Endothelial cell (in vitro differentiated cells): Measurements from ENCODE around the gene EIF3B. TPM values are rescaled to one million over a fixed set of nuclear protein-coding genes. Genes with fewer than 3 reads are reported as not detected.
A peak's percentile ranks its signal among the peaks of the same experiment; 100 is the strongest.
"Not testable (repeated sequence)": the region's sequence is repeated elsewhere in the genome, so short reads cannot be mapped to it uniquely, and the experiment has no call there.

Experiments
- DNase-seq: peaks from one replicate; pipeline ENCODE4 v3.0.0; 2021; ENCODE audit warnings: low spot score
- H3K27ac Mint-ChIP-seq: one replicate; pipeline ENCODE4 v1.8.0; 2021; ENCODE audit warnings: mixed read lengths, inconsistent platforms; ENCODE audit not compliant: unreplicated experiment
- H3K27me3 Mint-ChIP-seq: one replicate; pipeline ENCODE4 v1.8.0; 2021; ENCODE audit warnings: mild to moderate bottlenecking, moderate library complexity, mixed read lengths, inconsistent platforms; ENCODE audit not compliant: unreplicated experiment
- H3K36me3 Mint-ChIP-seq: one replicate; pipeline ENCODE4 v1.8.0; 2021; ENCODE audit warnings: mild to moderate bottlenecking, low read depth, mixed read lengths, inconsistent platforms; ENCODE audit not compliant: unreplicated experiment
- H3K4me1 Mint-ChIP-seq: one replicate; pipeline ENCODE4 v1.8.0; 2021; ENCODE audit warnings: mild to moderate bottlenecking, mixed read lengths, inconsistent platforms; ENCODE audit not compliant: unreplicated experiment
- H3K4me3 Mint-ChIP-seq: one replicate; pipeline ENCODE4 v1.8.0; 2021; ENCODE audit warnings: mild to moderate bottlenecking, mixed read lengths, inconsistent platforms; ENCODE audit not compliant: unreplicated experiment
- H3K9me3 Mint-ChIP-seq: one replicate; pipeline ENCODE4 v1.8.0; 2021; ENCODE audit warnings: mixed read lengths, inconsistent platforms; ENCODE audit not compliant: unreplicated experiment
- total RNA-seq: library from RNA; stranded (reverse); fragmentation: NEBNext Ultra II Directional; extraction: Animal tissue kit (Norgen Biotek cat#: 25700); gene quantifications from one replicate; pipeline ENCODE4 v1.2.1, GENCODE V29; 2021; ENCODE audit not compliant: unreplicated experiment
- TF ChIP-seq, protein P1 (sequence below): fragments of 200-600 bp; sonication (generic); IDR thresholded peaks from one replicate; pipeline ENCODE4 v1.5.0; 2021; ENCODE audit warnings: antibody characterized with exemption; ENCODE audit not compliant: unreplicated experiment

EIF3B gene
- total RNA-seq, 1 donor from 2014 or later = 125 TPM

GRCh38 chr7:2373646-2374045, 19.0 kb downstream of the EIF3B start:
- Mint-ChIP-seq H3K9me3 (no peaks in the 10 kb centered on the region), H3K36me3 (peaks cover 53% of the 10 kb centered on the region), H3K27ac (no peak overlapping the region), H3K4me1 (no peaks in the 10 kb centered on the region), H3K4me3 (no peak overlapping the region), H3K27me3 (peaks cover 7% of the 10 kb centered on the region)
- TF ChIP-seq, protein P1, sequence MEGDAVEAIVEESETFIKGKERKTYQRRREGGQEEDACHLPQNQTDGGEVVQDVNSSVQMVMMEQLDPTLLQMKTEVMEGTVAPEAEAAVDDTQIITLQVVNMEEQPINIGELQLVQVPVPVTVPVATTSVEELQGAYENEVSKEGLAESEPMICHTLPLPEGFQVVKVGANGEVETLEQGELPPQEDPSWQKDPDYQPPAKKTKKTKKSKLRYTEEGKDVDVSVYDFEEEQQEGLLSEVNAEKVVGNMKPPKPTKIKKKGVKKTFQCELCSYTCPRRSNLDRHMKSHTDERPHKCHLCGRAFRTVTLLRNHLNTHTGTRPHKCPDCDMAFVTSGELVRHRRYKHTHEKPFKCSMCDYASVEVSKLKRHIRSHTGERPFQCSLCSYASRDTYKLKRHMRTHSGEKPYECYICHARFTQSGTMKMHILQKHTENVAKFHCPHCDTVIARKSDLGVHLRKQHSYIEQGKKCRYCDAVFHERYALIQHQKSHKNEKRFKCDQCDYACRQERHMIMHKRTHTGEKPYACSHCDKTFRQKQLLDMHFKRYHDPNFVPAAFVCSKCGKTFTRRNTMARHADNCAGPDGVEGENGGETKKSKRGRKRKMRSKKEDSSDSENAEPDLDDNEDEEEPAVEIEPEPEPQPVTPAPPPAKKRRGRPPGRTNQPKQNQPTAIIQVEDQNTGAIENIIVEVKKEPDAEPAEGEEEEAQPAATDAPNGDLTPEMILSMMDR = no peak
- no peak for DNase-seq

DNA sequence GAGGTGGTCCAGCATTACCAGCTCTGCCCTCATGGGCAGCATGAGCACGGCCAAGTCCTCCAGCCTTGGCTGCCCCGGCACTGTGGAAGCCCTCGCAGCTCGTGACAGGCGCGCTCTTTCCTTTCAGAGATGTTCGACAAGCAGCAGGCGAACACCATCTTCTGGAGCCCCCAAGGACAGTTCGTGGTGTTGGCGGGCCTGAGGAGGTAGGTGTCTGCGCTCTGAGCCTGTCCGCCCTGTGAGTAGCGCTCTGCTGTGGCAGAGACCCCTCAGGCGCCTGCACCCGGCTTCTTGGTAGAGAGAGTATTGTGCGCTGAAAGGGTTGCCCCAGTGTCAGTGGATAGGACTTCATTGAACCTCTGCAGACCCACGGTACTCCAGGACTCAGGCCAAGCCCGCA, 19.8 kb downstream of the EIF3B start:
- no peak overlapping the region for H3K27ac Mint-ChIP-seq
- H3K4me1 Mint-ChIP-seq = no peaks in the 10 kb centered on the region
- no peak for DNase-seq
- peak overlapping the region; percentile 66 for H3K4me3 Mint-ChIP-seq
- TF ChIP-seq, protein P1 = no peak
- H3K9me3 Mint-ChIP-seq = no peaks in the 10 kb centered on the region
- H3K27me3 Mint-ChIP-seq = peaks cover 7% of the 10 kb centered on the region
- H3K36me3 Mint-ChIP-seq = peaks cover 53% of the 10 kb centered on the region

- TF ChIP-seq, protein P1 = no peak
- H3K27me3 Mint-ChIP-seq = peaks cover 7% of the 10 kb centered on the region
- H3K4me3 Mint-ChIP-seq = peak overlapping the region; percentile 79
- DNase-seq = no peak
- no peak overlapping the region for H3K27ac Mint-ChIP-seq
- peaks cover 53% of the 10 kb centered on the region for H3K36me3 Mint-ChIP-seq
- no peaks in the 10 kb centered on the region for H3K4me1 Mint-ChIP-seq
- H3K9me3 Mint-ChIP-seq = no peaks in the 10 kb centered on the region
Measured at GRCh38 chr7:2374830-2375728, 20.5 kb downstream of the EIF3B start.

DNA sequence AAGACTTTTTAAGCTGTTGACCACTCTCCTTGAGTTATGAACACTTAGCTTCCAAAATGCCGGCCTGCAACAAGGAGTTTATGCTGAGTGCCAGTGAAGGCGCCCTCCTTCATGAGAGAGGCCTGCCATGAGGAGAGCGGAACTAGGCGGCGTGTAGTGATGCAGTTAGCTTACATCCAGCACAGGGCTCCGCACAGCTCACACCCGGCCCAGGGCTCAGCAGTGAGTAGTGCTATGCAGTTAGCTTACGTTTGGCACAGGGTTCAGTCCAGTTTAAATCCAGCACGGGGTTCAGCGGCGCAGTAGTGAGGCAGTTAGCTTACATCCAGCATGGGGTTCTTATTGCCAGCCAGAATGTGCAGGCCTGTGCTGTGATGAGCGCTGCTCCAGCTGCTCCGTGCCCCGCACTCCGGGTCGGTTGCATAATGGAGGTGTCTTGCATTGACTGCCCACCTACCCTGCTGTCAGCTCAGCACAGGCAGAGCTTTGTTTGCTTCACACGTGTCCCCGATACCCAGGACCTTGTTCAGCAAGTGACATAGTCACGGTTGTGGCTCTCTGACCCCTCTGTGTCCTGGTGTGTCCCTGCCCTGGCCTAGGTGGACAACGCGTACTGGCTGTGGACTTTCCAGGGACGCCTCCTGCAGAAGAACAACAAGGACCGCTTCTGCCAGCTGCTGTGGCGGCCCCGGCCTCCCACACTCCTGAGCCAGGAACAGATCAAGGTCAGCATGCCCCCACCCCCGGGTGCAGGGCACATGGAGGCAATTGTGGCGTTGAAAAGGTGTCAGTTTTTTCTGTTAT, 21.9 kb downstream of the EIF3B start:
- H3K4me1 Mint-ChIP-seq = no peaks in the 10 kb centered on the region
- H3K27me3 Mint-ChIP-seq = peaks cover 9% of the 10 kb centered on the region
- TF ChIP-seq, protein P1 = no peak
- H3K27ac Mint-ChIP-seq = peak overlapping the region; percentile 25
- DNase-seq = no peak
- H3K4me3 Mint-ChIP-seq = peak overlapping the region; percentile 22
- peaks cover 65% of the 10 kb centered on the region for H3K36me3 Mint-ChIP-seq
- no peaks in the 10 kb centered on the region for H3K9me3 Mint-ChIP-seq

DNA sequence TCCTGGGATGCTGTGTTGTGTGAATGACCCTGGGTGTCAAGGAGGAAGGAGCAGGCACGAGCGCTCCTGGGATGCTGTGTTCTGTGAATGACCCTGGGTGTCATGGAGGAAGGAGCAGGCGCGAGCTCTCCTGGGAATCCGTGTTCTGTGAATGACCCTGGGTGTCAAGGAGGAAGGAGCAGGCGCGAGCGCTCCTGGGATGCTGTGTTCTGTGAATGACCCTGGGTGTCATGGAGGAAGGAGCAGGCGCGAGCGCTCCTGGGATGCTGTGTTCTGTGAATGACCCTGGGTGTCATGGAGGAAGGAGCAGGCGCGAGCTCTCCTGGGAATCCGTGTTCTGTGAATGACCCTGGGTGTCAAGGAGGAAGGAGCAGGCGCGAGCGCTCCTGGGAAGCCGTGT, 22.9 kb downstream of the EIF3B start:
- not testable (repeated sequence) for H3K27me3 Mint-ChIP-seq, H3K9me3 Mint-ChIP-seq, DNase-seq, H3K4me1 Mint-ChIP-seq, H3K27ac Mint-ChIP-seq
- Mint-ChIP-seq H3K4me3 (peak overlapping the region; percentile 22), H3K36me3 (peaks cover 58% of the 10 kb centered on the region)

DNA sequence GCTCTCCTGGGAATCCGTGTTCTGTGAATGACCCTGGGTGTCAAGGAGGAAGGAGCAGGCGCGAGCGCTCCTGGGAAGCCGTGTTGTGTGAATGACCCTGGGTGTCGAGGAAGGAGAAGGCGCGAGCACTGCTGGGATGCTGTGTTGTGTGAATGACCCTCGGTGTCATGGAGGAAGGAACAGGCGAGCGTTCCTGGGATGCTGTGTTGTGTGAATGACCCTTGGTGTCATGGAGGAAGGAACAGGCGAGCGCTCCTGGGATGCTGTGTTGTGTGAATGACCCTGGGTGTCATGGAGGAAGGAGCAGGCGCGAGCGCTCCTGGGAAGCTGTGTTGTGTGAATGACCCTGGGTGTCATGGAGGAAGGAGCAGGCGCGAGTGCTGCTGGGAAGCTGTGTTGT, 23.5 kb downstream of the EIF3B start:
- not testable (repeated sequence) for H3K27me3 Mint-ChIP-seq, H3K4me1 Mint-ChIP-seq, H3K4me3 Mint-ChIP-seq, H3K9me3 Mint-ChIP-seq, DNase-seq
- H3K27ac Mint-ChIP-seq = peak overlapping the region; percentile 67
- H3K36me3 Mint-ChIP-seq = peaks cover 56% of the 10 kb centered on the region
